HEK293 (cell line): ENCODE measurements around the gene MYLK.

Experiments
- CTCF ChIA-PET: fragments of 350-600 bp; formaldehyde crosslinking; extraction: SDS; loops from one replicate; lab custom pipeline; 2021; ENCODE audit warnings: antibody characterized with exemption; lab: Yijun Ruan, JAX
- POLR2A ChIA-PET: fragments of 300-600 bp; formaldehyde crosslinking; extraction: SDS; loops from one replicate; lab custom pipeline; 2020; ENCODE audit warnings: antibody characterized with exemption, inconsistent platforms; lab: Yijun Ruan, JAX
- H3K27ac ChIP-seq: fragments of 200-500 bp; sonication (Bioruptor generic); 2 replicates; pipeline ENCODE4 v1.5.1; 2014; ENCODE audit warnings: low read depth, low read length, control low read depth, inconsistent platforms; ENCODE audit errors: extremely low read depth
- H3K36me3 ChIP-seq, 2 experiments: fragments of 200-500 bp in 1 of 2; sonication (Bioruptor generic) in 1 of 2; 1 replicate in 1 of 2; 2 replicates in 1 of 2; pipeline ENCODE4 v1.5.1; 2014 to 2017; ENCODE audit warnings: inconsistent platforms in 2 of 2, low read length in 2 of 2; ENCODE audit not compliant: control insufficient read depth in 2 of 2, insufficient read depth in 1 of 2
- H3K4me1 ChIP-seq: fragments of 200-500 bp; sonication (Bioruptor generic); 2 replicates; pipeline ENCODE4 v1.5.1; 2014; ENCODE audit warnings: mild to moderate bottlenecking, low read length, inconsistent platforms; ENCODE audit not compliant: control insufficient read depth, insufficient read depth
- H3K4me3 ChIP-seq: 2 replicates; pipeline ENCODE4 v1.5.1; 2011; ENCODE audit warnings: low read depth, mild to moderate bottlenecking, control low read depth, low read length, moderate library complexity
- H3K9me3 ChIP-seq: fragments of 200-500 bp; sonication (Bioruptor generic); 2 replicates; pipeline ENCODE4 v1.5.1; 2014; ENCODE audit warnings: low read depth, low read length, inconsistent platforms; ENCODE audit not compliant: control insufficient read depth, insufficient read depth
- GLI4 ChIP-seq: fragments of 450-650 bp; formaldehyde crosslinking; IDR thresholded peaks from 2 replicates; pipeline ENCODE4 v1.5.1; 2016; ENCODE audit warnings: missing biosample characterization, missing genetic modification characterization
- HOXC10 ChIP-seq: sonication (generic); formaldehyde crosslinking; IDR thresholded peaks from 2 replicates; pipeline ENCODE4 v1.8.1; 2023; ENCODE audit warnings: mild to moderate bottlenecking, missing genetic modification reagents
- KLF16 ChIP-seq: fragments of 450-650 bp; formaldehyde crosslinking; IDR thresholded peaks from 2 replicates; pipeline ENCODE4 v1.5.1; 2017; ENCODE audit warnings: missing biosample characterization, missing genetic modification characterization
- KLF9 ChIP-seq: fragments of 450-650 bp; formaldehyde crosslinking; IDR thresholded peaks from 2 replicates; pipeline ENCODE4 v1.5.1; 2016; ENCODE audit warnings: missing biosample characterization, missing genetic modification characterization, low read depth
- SCRT2 ChIP-seq: fragments of 450-650 bp; formaldehyde crosslinking; IDR thresholded peaks from 2 replicates; pipeline ENCODE4 v1.5.1; 2016; ENCODE audit warnings: missing biosample characterization, missing genetic modification characterization
- SP7 ChIP-seq: fragments of 450-650 bp; formaldehyde crosslinking; IDR thresholded peaks from 2 replicates; pipeline ENCODE4 v1.5.1; 2016; ENCODE audit warnings: missing biosample characterization, missing genetic modification characterization
- ZBTB1 ChIP-seq: fragments of 450-650 bp; formaldehyde crosslinking; IDR thresholded peaks from 2 replicates; pipeline ENCODE4 v1.5.1; 2016; ENCODE audit warnings: missing biosample characterization, missing genetic modification characterization
- ZFP3 ChIP-seq: fragments of 450-650 bp; formaldehyde crosslinking; IDR thresholded peaks from 2 replicates; pipeline ENCODE4 v1.5.1; 2016; ENCODE audit warnings: low read depth, missing biosample characterization, missing genetic modification characterization
- ZNF132 ChIP-seq: fragments of 450-650 bp; formaldehyde crosslinking; IDR thresholded peaks from 2 replicates; pipeline ENCODE4 v1.5.1; 2017; ENCODE audit warnings: missing biosample characterization, missing genetic modification characterization, borderline replicate concordance
- ZNF133 ChIP-seq: fragments of 450-650 bp; formaldehyde crosslinking; IDR thresholded peaks from 2 replicates; pipeline ENCODE4 v1.5.1; 2016; ENCODE audit warnings: missing biosample characterization, missing genetic modification characterization
- ZNF146 ChIP-seq: fragments of 450-650 bp; formaldehyde crosslinking; IDR thresholded peaks from 2 replicates; pipeline ENCODE4 v1.5.1; 2016; ENCODE audit warnings: missing biosample characterization, missing genetic modification characterization
- ZNF184 ChIP-seq: fragments of 450-650 bp; IDR thresholded peaks from 2 replicates; pipeline ENCODE4 v1.5.1; 2018; ENCODE audit warnings: missing biosample characterization, mild to moderate bottlenecking, missing genetic modification characterization
- ZNF350 ChIP-seq: fragments of 450-650 bp; formaldehyde crosslinking; IDR thresholded peaks from 2 replicates; pipeline ENCODE4 v1.5.0; 2017; ENCODE audit warnings: missing biosample characterization, mild to moderate bottlenecking, missing genetic modification characterization
- ZNF623 ChIP-seq: fragments of 450-650 bp; formaldehyde crosslinking; IDR thresholded peaks from 2 replicates; pipeline ENCODE4 v1.5.1; 2016; ENCODE audit warnings: missing biosample characterization, missing genetic modification characterization
- ZNF626 ChIP-seq: fragments of 450-650 bp; sonication (Bioruptor Pico); formaldehyde crosslinking; IDR thresholded peaks from 2 replicates; pipeline ENCODE4 v1.5.1; 2018; ENCODE audit warnings: missing biosample characterization, missing genetic modification characterization, inconsistent platforms
- ZNF707 ChIP-seq: fragments of 450-650 bp; formaldehyde crosslinking; IDR thresholded peaks from 2 replicates; pipeline ENCODE4 v1.5.1; 2016; ENCODE audit warnings: missing biosample characterization, missing genetic modification characterization
- ZNF747 ChIP-seq: fragments of 450-650 bp; formaldehyde crosslinking; IDR thresholded peaks from 2 replicates; pipeline ENCODE4 v1.5.1; 2016; ENCODE audit warnings: missing biosample characterization, missing genetic modification characterization
- ZNF837 ChIP-seq: fragments of 450-650 bp; formaldehyde crosslinking; IDR thresholded peaks from 2 replicates; pipeline ENCODE4 v1.5.1; 2016; ENCODE audit warnings: missing biosample characterization, missing genetic modification characterization
- ZXDB ChIP-seq: fragments of 450-650 bp; formaldehyde crosslinking; IDR thresholded peaks from 2 replicates; pipeline ENCODE4 v1.5.1; 2016; ENCODE audit warnings: missing biosample characterization, missing genetic modification characterization
- TF ChIP-seq, protein P1 (sequence below): fragments of 450-650 bp; formaldehyde crosslinking; IDR thresholded peaks from 2 replicates; pipeline ENCODE4 v1.5.1; 2017; ENCODE audit warnings: missing biosample characterization, missing genetic modification characterization
- TF ChIP-seq, protein P2 (sequence below): fragments of 450-650 bp; formaldehyde crosslinking; conservative IDR thresholded peaks from 2 replicates; pipeline ENCODE4 v1.5.1; 2016; ENCODE audit warnings: low read depth, missing biosample characterization, missing genetic modification characterization
- TF ChIP-seq, protein P3 (sequence below): fragments of 450-650 bp; formaldehyde crosslinking; IDR thresholded peaks from 2 replicates; pipeline ENCODE4 v1.5.1; 2016; ENCODE audit warnings: missing biosample characterization, missing genetic modification characterization, borderline replicate concordance

MYLK gene

GRCh38 chr3:123755085-123755484 is 129.0 kb downstream of the MYLK start:
- Histone ChIP-seq H3K4me1 (no peaks in the 10 kb centered on the region), H3K4me3 (no peak overlapping the region)
- no peak for TF ChIP-seq ZNF747 (tag by site-specific recombination)
- TF ChIP-seq, protein P1, sequence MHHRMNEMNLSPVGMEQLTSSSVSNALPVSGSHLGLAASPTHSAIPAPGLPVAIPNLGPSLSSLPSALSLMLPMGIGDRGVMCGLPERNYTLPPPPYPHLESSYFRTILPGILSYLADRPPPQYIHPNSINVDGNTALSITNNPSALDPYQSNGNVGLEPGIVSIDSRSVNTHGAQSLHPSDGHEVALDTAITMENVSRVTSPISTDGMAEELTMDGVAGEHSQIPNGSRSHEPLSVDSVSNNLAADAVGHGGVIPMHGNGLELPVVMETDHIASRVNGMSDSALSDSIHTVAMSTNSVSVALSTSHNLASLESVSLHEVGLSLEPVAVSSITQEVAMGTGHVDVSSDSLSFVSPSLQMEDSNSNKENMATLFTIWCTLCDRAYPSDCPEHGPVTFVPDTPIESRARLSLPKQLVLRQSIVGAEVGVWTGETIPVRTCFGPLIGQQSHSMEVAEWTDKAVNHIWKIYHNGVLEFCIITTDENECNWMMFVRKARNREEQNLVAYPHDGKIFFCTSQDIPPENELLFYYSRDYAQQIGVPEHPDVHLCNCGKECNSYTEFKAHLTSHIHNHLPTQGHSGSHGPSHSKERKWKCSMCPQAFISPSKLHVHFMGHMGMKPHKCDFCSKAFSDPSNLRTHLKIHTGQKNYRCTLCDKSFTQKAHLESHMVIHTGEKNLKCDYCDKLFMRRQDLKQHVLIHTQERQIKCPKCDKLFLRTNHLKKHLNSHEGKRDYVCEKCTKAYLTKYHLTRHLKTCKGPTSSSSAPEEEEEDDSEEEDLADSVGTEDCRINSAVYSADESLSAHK (tag by site-specific recombination), result no peak
- TF ChIP-seq ZNF146 (tag by site-specific recombination), result no peak
- TF ChIP-seq, all 188 proteins: peak for 0
- POLR2A ChIA-PET, result no interaction called here
- CTCF ChIA-PET, result no interaction called here
- Histone ChIP-seq H3K36me3 (peaks cover 0 to 4% of the 10 kb centered on the region in 2 experiments; a peak in 1 of 3 replicates), H3K9me3 (no peaks in the 10 kb centered on the region), H3K27ac (no peak overlapping the region)

- CTCF ChIA-PET, result no interaction called here
- H3K4me1 ChIP-seq, result no peaks in the 10 kb centered on the region
- POLR2A ChIA-PET, result no interaction called here
These were observed 130.8 kb downstream of the MYLK start for GRCh38 chr3:123753286-123753685.

GRCh38 chr3:123752228-123752627 is 131.9 kb downstream of the MYLK start:
- H3K27ac ChIP-seq, result no peak overlapping the region
- POLR2A ChIA-PET, result no interaction called here
- H3K9me3 ChIP-seq, result no peaks in the 10 kb centered on the region
- CTCF ChIA-PET, result no interaction called here
- TF ChIP-seq ZNF707 (tag by site-specific recombination), result no peak
- no peak for TF ChIP-seq KLF16 (tag by site-specific recombination)
- TF ChIP-seq, protein P2, sequence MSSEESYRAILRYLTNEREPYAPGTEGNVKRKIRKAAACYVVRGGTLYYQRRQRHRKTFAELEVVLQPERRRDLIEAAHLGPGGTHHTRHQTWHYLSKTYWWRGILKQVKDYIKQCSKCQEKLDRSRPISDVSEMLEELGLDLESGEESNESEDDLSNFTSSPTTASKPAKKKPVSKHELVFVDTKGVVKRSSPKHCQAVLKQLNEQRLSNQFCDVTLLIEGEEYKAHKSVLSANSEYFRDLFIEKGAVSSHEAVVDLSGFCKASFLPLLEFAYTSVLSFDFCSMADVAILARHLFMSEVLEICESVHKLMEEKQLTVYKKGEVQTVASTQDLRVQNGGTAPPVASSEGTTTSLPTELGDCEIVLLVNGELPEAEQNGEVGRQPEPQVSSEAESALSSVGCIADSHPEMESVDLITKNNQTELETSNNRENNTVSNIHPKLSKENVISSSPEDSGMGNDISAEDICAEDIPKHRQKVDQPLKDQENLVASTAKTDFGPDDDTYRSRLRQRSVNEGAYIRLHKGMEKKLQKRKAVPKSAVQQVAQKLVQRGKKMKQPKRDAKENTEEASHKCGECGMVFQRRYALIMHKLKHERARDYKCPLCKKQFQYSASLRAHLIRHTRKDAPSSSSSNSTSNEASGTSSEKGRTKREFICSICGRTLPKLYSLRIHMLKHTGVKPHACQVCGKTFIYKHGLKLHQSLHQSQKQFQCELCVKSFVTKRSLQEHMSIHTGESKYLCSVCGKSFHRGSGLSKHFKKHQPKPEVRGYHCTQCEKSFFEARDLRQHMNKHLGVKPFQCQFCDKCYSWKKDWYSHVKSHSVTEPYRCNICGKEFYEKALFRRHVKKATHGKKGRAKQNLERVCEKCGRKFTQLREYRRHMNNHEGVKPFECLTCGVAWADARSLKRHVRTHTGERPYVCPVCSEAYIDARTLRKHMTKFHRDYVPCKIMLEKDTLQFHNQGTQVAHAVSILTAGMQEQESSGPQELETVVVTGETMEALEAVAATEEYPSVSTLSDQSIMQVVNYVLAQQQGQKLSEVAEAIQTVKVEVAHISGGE (tag by site-specific recombination), result no peak
- no peak for TF ChIP-seq HOXC10 (CRISPR knock-in tag)
- TF ChIP-seq ZNF837, result no peak
- TF ChIP-seq ZXDB (tag by site-specific recombination), result no peak
- TF ChIP-seq ZNF132 (tag by site-specific recombination), result no peak
- no peak overlapping the region for H3K4me3 ChIP-seq
- no peaks in the 10 kb centered on the region for H3K4me1 ChIP-seq
- H3K36me3 ChIP-seq, result peaks cover 0 to 4% of the 10 kb centered on the region in 2 experiments; a peak in 1 of 3 replicates

More at GRCh38 chr3:123753286-123753685, 130.8 kb downstream of the MYLK start:
- Histone ChIP-seq H3K9me3 (no peaks in the 10 kb centered on the region), H3K27ac (no peak overlapping the region), H3K36me3 (peaks cover 0 to 4% of the 10 kb centered on the region in 2 experiments; a peak in 1 of 3 replicates), H3K4me3 (no peak overlapping the region)
- TF ChIP-seq SP7, result no peak
- TF ChIP-seq ZBTB1, result no peak
- TF ChIP-seq ZNF626, result no peak
- no peak for TF ChIP-seq ZFP3 (tag by site-specific recombination)
- no peak for TF ChIP-seq HOXC10 (CRISPR knock-in tag)
- TF ChIP-seq GLI4 (tag by site-specific recombination), result no peak
- no peak for TF ChIP-seq SCRT2 (tag by site-specific recombination)
- no peak for TF ChIP-seq ZNF350 (tag by site-specific recombination)
- no peak for TF ChIP-seq KLF9
- no peak for TF ChIP-seq ZNF184 (tag by site-specific recombination)
- TF ChIP-seq ZNF133, result no peak
- TF ChIP-seq, protein P3, sequence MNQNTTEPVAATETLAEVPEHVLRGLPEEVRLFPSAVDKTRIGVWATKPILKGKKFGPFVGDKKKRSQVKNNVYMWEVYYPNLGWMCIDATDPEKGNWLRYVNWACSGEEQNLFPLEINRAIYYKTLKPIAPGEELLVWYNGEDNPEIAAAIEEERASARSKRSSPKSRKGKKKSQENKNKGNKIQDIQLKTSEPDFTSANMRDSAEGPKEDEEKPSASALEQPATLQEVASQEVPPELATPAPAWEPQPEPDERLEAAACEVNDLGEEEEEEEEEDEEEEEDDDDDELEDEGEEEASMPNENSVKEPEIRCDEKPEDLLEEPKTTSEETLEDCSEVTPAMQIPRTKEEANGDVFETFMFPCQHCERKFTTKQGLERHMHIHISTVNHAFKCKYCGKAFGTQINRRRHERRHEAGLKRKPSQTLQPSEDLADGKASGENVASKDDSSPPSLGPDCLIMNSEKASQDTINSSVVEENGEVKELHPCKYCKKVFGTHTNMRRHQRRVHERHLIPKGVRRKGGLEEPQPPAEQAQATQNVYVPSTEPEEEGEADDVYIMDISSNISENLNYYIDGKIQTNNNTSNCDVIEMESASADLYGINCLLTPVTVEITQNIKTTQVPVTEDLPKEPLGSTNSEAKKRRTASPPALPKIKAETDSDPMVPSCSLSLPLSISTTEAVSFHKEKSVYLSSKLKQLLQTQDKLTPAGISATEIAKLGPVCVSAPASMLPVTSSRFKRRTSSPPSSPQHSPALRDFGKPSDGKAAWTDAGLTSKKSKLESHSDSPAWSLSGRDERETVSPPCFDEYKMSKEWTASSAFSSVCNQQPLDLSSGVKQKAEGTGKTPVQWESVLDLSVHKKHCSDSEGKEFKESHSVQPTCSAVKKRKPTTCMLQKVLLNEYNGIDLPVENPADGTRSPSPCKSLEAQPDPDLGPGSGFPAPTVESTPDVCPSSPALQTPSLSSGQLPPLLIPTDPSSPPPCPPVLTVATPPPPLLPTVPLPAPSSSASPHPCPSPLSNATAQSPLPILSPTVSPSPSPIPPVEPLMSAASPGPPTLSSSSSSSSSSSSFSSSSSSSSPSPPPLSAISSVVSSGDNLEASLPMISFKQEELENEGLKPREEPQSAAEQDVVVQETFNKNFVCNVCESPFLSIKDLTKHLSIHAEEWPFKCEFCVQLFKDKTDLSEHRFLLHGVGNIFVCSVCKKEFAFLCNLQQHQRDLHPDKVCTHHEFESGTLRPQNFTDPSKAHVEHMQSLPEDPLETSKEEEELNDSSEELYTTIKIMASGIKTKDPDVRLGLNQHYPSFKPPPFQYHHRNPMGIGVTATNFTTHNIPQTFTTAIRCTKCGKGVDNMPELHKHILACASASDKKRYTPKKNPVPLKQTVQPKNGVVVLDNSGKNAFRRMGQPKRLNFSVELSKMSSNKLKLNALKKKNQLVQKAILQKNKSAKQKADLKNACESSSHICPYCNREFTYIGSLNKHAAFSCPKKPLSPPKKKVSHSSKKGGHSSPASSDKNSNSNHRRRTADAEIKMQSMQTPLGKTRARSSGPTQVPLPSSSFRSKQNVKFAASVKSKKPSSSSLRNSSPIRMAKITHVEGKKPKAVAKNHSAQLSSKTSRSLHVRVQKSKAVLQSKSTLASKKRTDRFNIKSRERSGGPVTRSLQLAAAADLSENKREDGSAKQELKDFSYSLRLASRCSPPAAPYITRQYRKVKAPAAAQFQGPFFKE (tag by site-specific recombination), result no peak
- no peak for TF ChIP-seq ZNF623 (tag by site-specific recombination)
